Measurements from ENCODE around the gene MRPL55. TPM values are rescaled to one million over a fixed set of nuclear protein-coding genes. Genes with fewer than 3 reads are reported as not detected.
A peak's percentile ranks its signal among the peaks of the same experiment; 100 is the strongest.

MRPL55 gene
- total RNA-seq, 1 donor, result 51.4 TPM

GRCh38 chr1:228106800-228107054 is 2.4 kb downstream of the MRPL55 start:
- Histone ChIP-seq H3K4me1 (ENCODE audit: insufficient read depth, low read length) (peaks cover 26% of the 10 kb centered on the region), H2AFZ (ENCODE audit: low read length) (no peak overlapping the region), H3K27ac (ENCODE audit: low read depth, low read length) (no peak overlapping the region), H3K36me3 (ENCODE audit: insufficient read depth, low read length) (peaks cover 14% of the 10 kb centered on the region), H3K4me2 (ENCODE audit: insufficient read depth, low read length) (no peak overlapping the region), H3K27me3 (ENCODE audit: insufficient read depth, low read length) (no peaks in the 10 kb centered on the region), H4K20me1 (ENCODE audit: insufficient read depth, low read length) (no peaks in the 10 kb centered on the region), H3K9me3 (ENCODE audit: low read depth, low read length) (no peaks in the 10 kb centered on the region), H3K79me2 (ENCODE audit: insufficient read depth, low read length) (peaks cover 43% of the 10 kb centered on the region), H3K4me3 (ENCODE audit: insufficient read depth, low read length) (no peak overlapping the region)
- no peak for TF ChIP-seq CTCF (IDR thresholded peaks at IDR 0.05; ENCODE audit: extremely low read depth, low read depth, low read length)
- DNase-seq (ENCODE audit: insufficient read length, low spot score, missing footprints), result peak; percentile 52

GRCh38 chr1:228105996-228106799 is 2.9 kb downstream of the MRPL55 start:
- Histone ChIP-seq H3K27me3 (ENCODE audit: insufficient read depth, low read length) (no peaks in the 10 kb centered on the region), H3K36me3 (ENCODE audit: insufficient read depth, low read length) (peaks cover 14% of the 10 kb centered on the region), H3K4me1 (ENCODE audit: insufficient read depth, low read length) (peaks cover 26% of the 10 kb centered on the region), H3K79me2 (ENCODE audit: insufficient read depth, low read length) (peaks cover 48% of the 10 kb centered on the region), H2AFZ (ENCODE audit: low read length) (no peak overlapping the region), H3K4me2 (ENCODE audit: insufficient read depth, low read length) (no peak overlapping the region), H3K27ac (ENCODE audit: low read depth, low read length) (no peak overlapping the region), H4K20me1 (ENCODE audit: insufficient read depth, low read length) (peaks cover 4% of the 10 kb centered on the region), H3K9me3 (ENCODE audit: low read depth, low read length) (no peaks in the 10 kb centered on the region), H3K4me3 (ENCODE audit: insufficient read depth, low read length) (no peak overlapping the region)
- peak; percentile 68 for DNase-seq (ENCODE audit: insufficient read length, low spot score, missing footprints)
- TF ChIP-seq CTCF (IDR thresholded peaks at IDR 0.05; ENCODE audit: extremely low read depth, low read depth, low read length), result no peak

GRCh38 chr1:228105270-228105995 is 3.7 kb downstream of the MRPL55 start:
- no peak overlapping the region for H3K27ac ChIP-seq (ENCODE audit: low read depth, low read length)
- H3K9me3 ChIP-seq (ENCODE audit: low read depth, low read length), result no peaks in the 10 kb centered on the region
- no peak overlapping the region for H3K4me3 ChIP-seq (ENCODE audit: insufficient read depth, low read length)
- DNase-seq (ENCODE audit: insufficient read length, low spot score, missing footprints), result no peak
- H3K27me3 ChIP-seq (ENCODE audit: insufficient read depth, low read length), result no peaks in the 10 kb centered on the region
- H3K79me2 ChIP-seq (ENCODE audit: insufficient read depth, low read length), result peaks cover 55% of the 10 kb centered on the region
- H3K4me1 ChIP-seq (ENCODE audit: insufficient read depth, low read length), result peaks cover 26% of the 10 kb centered on the region
- no peak overlapping the region for H2AFZ ChIP-seq (ENCODE audit: low read length)
- H4K20me1 ChIP-seq (ENCODE audit: insufficient read depth, low read length), result peaks cover 11% of the 10 kb centered on the region
- peaks cover 19% of the 10 kb centered on the region for H3K36me3 ChIP-seq (ENCODE audit: insufficient read depth, low read length)
- H3K4me2 ChIP-seq (ENCODE audit: insufficient read depth, low read length), result no peak overlapping the region
- no peak for TF ChIP-seq CTCF (IDR thresholded peaks at IDR 0.05; ENCODE audit: extremely low read depth, low read depth, low read length)

GRCh38 chr1:228104526-228105269 is 4.4 kb downstream of the MRPL55 start:
- peaks cover 20% of the 10 kb centered on the region for H3K4me1 ChIP-seq (ENCODE audit: insufficient read depth, low read length)
- DNase-seq (ENCODE audit: insufficient read length, low spot score, missing footprints), result peak; percentile 73
- H3K4me2 ChIP-seq (ENCODE audit: insufficient read depth, low read length), result peak overlapping the region; percentile 89
- peaks cover 16% of the 10 kb centered on the region for H4K20me1 ChIP-seq (ENCODE audit: insufficient read depth, low read length)
- H3K36me3 ChIP-seq (ENCODE audit: insufficient read depth, low read length), result peaks cover 26% of the 10 kb centered on the region
- peak overlapping the region; percentile 17 for H2AFZ ChIP-seq (ENCODE audit: low read length)
- no peak overlapping the region for H3K27ac ChIP-seq (ENCODE audit: low read depth, low read length)
- H3K79me2 ChIP-seq (ENCODE audit: insufficient read depth, low read length), result peaks cover 55% of the 10 kb centered on the region
- no peak for TF ChIP-seq CTCF (IDR thresholded peaks at IDR 0.05; ENCODE audit: extremely low read depth, low read depth, low read length)
- no peaks in the 10 kb centered on the region for H3K9me3 ChIP-seq (ENCODE audit: low read depth, low read length)
- no peaks in the 10 kb centered on the region for H3K27me3 ChIP-seq (ENCODE audit: insufficient read depth, low read length)
- no peak overlapping the region for H3K4me3 ChIP-seq (ENCODE audit: insufficient read depth, low read length)

All from osteoblast (primary cell).